ENCODE results near the gene ABCA1.

DNA sequence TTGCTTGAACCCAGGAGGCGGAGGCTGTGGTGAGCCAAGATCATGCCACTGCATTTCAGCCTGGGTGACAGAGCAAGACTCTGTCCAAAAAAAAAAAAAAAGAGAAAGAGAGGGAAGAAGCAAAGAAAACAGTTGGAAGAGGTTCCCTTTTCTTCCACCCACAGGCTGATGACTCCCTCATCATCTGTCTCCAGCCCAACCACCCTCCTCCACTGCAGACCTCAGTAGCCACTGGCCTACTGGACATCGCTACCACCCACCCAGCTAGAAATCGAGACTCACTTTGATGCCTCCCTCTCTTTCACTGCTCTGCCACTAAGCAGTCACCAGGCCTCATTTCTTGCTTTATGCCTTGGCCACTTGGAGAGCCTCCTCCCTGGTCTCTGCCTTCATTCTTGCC, 92.8 kb downstream of the ABCA1 start:
- TF ChIP-seq, protein P1, sequence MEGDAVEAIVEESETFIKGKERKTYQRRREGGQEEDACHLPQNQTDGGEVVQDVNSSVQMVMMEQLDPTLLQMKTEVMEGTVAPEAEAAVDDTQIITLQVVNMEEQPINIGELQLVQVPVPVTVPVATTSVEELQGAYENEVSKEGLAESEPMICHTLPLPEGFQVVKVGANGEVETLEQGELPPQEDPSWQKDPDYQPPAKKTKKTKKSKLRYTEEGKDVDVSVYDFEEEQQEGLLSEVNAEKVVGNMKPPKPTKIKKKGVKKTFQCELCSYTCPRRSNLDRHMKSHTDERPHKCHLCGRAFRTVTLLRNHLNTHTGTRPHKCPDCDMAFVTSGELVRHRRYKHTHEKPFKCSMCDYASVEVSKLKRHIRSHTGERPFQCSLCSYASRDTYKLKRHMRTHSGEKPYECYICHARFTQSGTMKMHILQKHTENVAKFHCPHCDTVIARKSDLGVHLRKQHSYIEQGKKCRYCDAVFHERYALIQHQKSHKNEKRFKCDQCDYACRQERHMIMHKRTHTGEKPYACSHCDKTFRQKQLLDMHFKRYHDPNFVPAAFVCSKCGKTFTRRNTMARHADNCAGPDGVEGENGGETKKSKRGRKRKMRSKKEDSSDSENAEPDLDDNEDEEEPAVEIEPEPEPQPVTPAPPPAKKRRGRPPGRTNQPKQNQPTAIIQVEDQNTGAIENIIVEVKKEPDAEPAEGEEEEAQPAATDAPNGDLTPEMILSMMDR (IDR thresholded peaks at IDR 0.05; ENCODE audit: low read depth, low read length): no peak
- no peak for TF ChIP-seq MYC (IDR thresholded peaks at IDR 0.05; ENCODE audit: low read depth, low read length)

Measured in NB4 (cell line).